ENCODE results near the gene MGA.

DNA sequence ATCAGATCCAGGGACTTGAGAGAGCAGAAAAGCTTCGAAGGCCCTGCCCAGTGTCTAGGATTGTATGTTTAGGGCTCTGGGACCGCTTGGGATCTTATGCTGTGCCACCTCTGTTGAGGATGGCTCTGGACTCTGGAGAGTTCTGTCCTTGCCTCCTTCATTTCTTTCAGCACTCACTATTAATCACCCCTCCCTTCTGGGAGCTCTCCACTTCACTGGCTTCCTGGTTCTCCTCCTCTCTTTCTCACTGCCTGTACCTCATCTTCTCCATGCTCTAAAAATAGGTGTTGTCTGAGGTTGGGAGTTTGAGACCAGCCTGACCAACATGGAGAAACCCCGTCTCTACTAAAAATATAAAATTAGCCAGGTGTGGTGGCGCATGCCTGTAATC, 131.3 kb downstream of the MGA start:
- TF ChIP-seq, protein P1, sequence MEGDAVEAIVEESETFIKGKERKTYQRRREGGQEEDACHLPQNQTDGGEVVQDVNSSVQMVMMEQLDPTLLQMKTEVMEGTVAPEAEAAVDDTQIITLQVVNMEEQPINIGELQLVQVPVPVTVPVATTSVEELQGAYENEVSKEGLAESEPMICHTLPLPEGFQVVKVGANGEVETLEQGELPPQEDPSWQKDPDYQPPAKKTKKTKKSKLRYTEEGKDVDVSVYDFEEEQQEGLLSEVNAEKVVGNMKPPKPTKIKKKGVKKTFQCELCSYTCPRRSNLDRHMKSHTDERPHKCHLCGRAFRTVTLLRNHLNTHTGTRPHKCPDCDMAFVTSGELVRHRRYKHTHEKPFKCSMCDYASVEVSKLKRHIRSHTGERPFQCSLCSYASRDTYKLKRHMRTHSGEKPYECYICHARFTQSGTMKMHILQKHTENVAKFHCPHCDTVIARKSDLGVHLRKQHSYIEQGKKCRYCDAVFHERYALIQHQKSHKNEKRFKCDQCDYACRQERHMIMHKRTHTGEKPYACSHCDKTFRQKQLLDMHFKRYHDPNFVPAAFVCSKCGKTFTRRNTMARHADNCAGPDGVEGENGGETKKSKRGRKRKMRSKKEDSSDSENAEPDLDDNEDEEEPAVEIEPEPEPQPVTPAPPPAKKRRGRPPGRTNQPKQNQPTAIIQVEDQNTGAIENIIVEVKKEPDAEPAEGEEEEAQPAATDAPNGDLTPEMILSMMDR (IDR thresholded peaks at IDR 0.05): no peak
- no peak for TF ChIP-seq POLR2A (IDR thresholded peaks at IDR 0.05)
